Measurements from ENCODE around the gene HCN2. TPM values are rescaled to one million over a fixed set of nuclear protein-coding genes. Genes with fewer than 3 reads are reported as not detected.

HCN2 gene
- polyA plus RNA-seq, 1 donor from 2014 or later = 4.7 TPM

- TF ChIP-seq TAF1 (IDR thresholded peaks at IDR 0.05; ENCODE audit: low read depth) (no peak), EZH2 (IDR thresholded peaks at IDR 0.05; ENCODE audit: borderline replicate concordance, insufficient read depth, low read length, poor library complexity, severe bottlenecking) (no peak), SMC3 (conservative IDR thresholded peaks at IDR 0.05; ENCODE audit: poor library complexity) (no peak), POLR2AphosphoS5 (IDR thresholded peaks at IDR 0.05) (no peak), EP300 (conservative IDR thresholded peaks at IDR 0.05; ENCODE audit: poor library complexity, severe bottlenecking) (no peak), RAD21 (conservative IDR thresholded peaks at IDR 0.05) (no peak), MXI1 (conservative IDR thresholded peaks at IDR 0.05; ENCODE audit: poor library complexity, severe bottlenecking) (no peak)
- TF ChIP-seq, protein P1, sequence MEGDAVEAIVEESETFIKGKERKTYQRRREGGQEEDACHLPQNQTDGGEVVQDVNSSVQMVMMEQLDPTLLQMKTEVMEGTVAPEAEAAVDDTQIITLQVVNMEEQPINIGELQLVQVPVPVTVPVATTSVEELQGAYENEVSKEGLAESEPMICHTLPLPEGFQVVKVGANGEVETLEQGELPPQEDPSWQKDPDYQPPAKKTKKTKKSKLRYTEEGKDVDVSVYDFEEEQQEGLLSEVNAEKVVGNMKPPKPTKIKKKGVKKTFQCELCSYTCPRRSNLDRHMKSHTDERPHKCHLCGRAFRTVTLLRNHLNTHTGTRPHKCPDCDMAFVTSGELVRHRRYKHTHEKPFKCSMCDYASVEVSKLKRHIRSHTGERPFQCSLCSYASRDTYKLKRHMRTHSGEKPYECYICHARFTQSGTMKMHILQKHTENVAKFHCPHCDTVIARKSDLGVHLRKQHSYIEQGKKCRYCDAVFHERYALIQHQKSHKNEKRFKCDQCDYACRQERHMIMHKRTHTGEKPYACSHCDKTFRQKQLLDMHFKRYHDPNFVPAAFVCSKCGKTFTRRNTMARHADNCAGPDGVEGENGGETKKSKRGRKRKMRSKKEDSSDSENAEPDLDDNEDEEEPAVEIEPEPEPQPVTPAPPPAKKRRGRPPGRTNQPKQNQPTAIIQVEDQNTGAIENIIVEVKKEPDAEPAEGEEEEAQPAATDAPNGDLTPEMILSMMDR (IDR thresholded peaks at IDR 0.05; ENCODE audit: poor library complexity, severe bottlenecking) = no peak
- TF ChIP-seq, protein P2, sequence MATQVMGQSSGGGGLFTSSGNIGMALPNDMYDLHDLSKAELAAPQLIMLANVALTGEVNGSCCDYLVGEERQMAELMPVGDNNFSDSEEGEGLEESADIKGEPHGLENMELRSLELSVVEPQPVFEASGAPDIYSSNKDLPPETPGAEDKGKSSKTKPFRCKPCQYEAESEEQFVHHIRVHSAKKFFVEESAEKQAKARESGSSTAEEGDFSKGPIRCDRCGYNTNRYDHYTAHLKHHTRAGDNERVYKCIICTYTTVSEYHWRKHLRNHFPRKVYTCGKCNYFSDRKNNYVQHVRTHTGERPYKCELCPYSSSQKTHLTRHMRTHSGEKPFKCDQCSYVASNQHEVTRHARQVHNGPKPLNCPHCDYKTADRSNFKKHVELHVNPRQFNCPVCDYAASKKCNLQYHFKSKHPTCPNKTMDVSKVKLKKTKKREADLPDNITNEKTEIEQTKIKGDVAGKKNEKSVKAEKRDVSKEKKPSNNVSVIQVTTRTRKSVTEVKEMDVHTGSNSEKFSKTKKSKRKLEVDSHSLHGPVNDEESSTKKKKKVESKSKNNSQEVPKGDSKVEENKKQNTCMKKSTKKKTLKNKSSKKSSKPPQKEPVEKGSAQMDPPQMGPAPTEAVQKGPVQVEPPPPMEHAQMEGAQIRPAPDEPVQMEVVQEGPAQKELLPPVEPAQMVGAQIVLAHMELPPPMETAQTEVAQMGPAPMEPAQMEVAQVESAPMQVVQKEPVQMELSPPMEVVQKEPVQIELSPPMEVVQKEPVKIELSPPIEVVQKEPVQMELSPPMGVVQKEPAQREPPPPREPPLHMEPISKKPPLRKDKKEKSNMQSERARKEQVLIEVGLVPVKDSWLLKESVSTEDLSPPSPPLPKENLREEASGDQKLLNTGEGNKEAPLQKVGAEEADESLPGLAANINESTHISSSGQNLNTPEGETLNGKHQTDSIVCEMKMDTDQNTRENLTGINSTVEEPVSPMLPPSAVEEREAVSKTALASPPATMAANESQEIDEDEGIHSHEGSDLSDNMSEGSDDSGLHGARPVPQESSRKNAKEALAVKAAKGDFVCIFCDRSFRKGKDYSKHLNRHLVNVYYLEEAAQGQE (IDR thresholded peaks at IDR 0.05; ENCODE audit: borderline replicate concordance) = no peak
- Histone ChIP-seq H4K20me1 (ENCODE audit: insufficient read depth) (no peaks in the 10 kb centered on the region), H3F3A (ENCODE audit: insufficient read depth, low read length, poor library complexity, severe bottlenecking) (no peaks in the 10 kb centered on the region), H3K79me2 (replicated peaks; ENCODE audit: insufficient read depth, low read length) (no peaks in the 10 kb centered on the region), H2AFZ (ENCODE audit: low read depth, low read length) (no peak overlapping the region), H3K9ac (ENCODE audit: low read length) (no peak overlapping the region), H3K27me3 (ENCODE audit: insufficient read depth, low read depth, low read length) (no peaks in the 10 kb centered on the region), H3K4me2 (ENCODE audit: low read length) (no peak overlapping the region), H3K9me3 (ENCODE audit: low read length) (no peaks in the 10 kb centered on the region), H3K4me3 (ENCODE audit: low read length) (no peak overlapping the region), H3K36me3 (ENCODE audit: insufficient read depth, low read length) (no peaks in the 10 kb centered on the region), H3K27ac (ENCODE audit: low read length) (no peak overlapping the region), H3K9me2 (ENCODE audit: insufficient read depth, low read length) (no peaks in the 10 kb centered on the region)
Observed at GRCh38 chr19:541699-542098, 48.0 kb upstream of the HCN2 start.

DNA sequence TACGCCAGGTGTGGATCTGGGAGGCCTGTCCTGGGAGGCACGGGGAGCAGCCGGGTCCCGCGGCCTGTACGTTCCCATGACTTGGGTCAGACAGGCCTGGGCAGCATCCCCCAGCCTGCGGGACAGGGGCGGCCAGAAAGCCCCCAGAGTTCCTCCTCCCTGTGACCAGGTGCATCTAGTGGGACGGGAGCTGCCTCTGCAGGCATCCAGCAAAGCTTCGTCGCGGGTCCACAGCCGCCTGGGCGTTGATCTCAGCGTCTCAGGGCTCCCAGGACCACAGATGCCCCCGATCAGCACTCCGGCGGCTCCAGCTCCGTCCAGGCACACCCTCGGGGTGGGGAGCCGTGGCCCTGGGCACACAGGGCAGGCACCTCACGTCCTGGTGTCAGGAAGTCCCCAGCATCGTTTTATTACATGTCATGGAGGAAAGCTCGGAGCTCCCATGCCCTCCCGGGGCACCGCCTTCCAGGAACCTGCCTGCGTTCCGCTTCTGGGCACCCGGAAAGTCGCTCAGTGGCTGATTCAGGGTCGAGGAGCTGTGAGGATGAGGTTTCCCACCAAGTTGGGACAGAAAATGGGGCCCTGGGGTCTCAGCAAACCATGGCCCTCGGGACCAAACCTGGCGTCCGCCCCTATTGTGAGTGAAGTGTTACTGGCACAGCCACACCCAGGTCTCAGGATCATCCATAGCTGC lies 47.4 kb upstream of the HCN2 start:
- Histone ChIP-seq H3K9me2 (ENCODE audit: insufficient read depth, low read length) (no peaks in the 10 kb centered on the region), H3K9me3 (ENCODE audit: low read length) (no peaks in the 10 kb centered on the region), H3K9ac (ENCODE audit: low read length) (no peak overlapping the region), H3K4me3 (ENCODE audit: low read length) (no peak overlapping the region), H3F3A (ENCODE audit: insufficient read depth, low read length, poor library complexity, severe bottlenecking) (no peaks in the 10 kb centered on the region), H3K27ac (ENCODE audit: low read length) (no peak overlapping the region), H3K27me3 (ENCODE audit: insufficient read depth, low read depth, low read length) (no peaks in the 10 kb centered on the region), H3K4me2 (ENCODE audit: low read length) (no peak overlapping the region), H3K36me3 (ENCODE audit: insufficient read depth, low read length) (no peaks in the 10 kb centered on the region), H4K20me1 (ENCODE audit: insufficient read depth) (no peaks in the 10 kb centered on the region), H3K79me2 (replicated peaks; ENCODE audit: insufficient read depth, low read length) (no peaks in the 10 kb centered on the region), H2AFZ (ENCODE audit: low read depth, low read length) (no peak overlapping the region)
- TF ChIP-seq EZH2 (IDR thresholded peaks at IDR 0.05; ENCODE audit: borderline replicate concordance, insufficient read depth, low read length, poor library complexity, severe bottlenecking) (no peak), EP300 (conservative IDR thresholded peaks at IDR 0.05; ENCODE audit: poor library complexity, severe bottlenecking) (no peak), RAD21 (conservative IDR thresholded peaks at IDR 0.05) (no peak), POLR2AphosphoS5 (IDR thresholded peaks at IDR 0.05) (no peak), TAF1 (IDR thresholded peaks at IDR 0.05; ENCODE audit: low read depth) (no peak)
- TF ChIP-seq, protein P1 (IDR thresholded peaks at IDR 0.05; ENCODE audit: poor library complexity, severe bottlenecking) = no peak

Measured in neural cell (in vitro differentiated cells).